T-helper 22 cell (primary cell): ENCODE measurements around the gene FOXL2.
A peak's percentile ranks its signal among the peaks of the same experiment; 100 is the strongest.

Experiments
- DNase-seq: peaks from one replicate; pipeline ENCODE4 v3.0.0-alpha.2; 2020; ENCODE audit warnings: low read depth

The FOXL2 gene

DNA sequence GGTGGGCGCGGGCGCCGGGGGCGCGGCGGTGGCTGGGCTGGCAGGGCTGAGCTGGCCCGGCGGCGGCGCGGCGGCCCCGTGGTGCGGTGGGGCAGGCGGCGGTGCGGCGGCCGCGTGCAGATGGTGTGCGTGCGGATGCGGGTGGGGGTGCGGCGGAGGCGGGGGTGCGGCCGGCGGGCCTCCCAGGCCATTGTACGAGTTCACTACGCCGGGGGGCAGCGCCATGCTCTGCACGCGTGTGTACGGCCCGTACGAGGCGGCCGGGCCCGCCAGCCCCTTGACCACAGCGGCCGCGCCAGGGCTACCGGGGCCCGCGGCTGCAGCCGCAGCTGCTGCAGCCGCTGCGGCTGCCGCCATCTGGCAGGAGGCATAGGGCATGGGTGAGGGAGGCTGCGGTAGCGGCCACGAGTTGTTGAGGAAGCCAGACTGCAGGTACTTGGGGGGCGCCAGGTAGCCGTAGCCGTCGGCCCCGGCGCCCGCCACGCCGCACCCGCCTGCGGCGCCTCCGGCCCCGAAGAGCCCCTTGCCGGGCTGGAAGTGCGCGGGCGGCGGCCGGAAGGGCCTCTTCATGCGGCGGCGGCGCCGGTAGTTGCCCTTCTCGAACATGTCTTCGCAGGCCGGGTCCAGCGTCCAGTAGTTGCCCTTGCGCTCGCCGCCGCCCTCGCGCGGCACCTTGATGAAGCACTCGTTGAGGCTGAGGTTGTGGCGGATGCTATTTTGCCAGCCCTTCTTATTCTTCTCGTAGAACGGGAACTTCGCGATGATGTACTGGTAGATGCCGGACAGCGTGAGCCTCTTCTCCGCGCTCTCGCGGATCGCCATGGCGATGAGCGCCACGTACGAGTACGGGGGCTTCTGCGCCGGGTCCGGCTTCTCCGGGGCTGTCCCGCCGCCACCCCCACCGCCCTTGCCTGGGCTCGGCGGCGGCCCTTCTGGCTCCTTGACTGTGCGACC is 951 bp downstream of the FOXL2 start:
- DNase-seq, result no peak

DNA sequence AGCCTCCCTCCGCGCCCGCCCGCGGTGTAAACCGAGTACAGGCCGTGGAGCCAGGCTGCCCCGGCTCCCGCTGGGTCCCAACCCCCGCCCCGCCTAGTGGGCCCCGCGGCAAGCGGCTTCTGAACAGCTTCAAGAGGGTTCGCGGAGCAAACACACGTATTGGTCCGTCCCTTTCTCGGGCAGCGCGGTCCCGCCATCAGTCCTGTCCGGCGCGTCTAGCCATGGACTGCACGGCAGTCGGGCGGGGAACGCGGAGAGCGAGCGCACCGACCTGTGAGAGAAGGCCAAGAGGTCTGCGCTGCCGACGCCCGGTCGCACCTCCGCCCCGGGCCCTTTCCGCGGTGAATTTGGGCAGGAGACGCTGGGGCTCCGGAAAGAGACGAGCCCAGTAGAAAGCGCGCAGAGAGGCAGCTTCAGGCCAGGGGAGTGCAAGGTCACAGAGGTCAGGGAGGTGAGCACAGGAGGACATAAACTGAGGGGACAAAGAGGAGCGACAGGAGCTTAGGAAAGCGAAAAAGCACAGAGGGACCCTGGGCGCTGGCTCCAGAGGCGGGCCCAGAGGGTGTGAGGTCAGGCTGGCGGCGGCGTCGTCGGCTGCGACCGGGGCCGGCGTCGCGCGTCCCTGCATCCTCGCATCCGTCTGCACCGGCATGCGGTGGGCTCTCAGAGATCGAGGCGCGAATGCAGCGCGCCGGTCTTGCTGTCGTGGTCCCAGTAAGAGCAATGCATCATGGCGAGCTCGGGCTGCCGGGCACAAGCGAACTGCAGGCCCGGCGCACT is 1.8 kb downstream of the FOXL2 start:
- no peak for DNase-seq

DNA sequence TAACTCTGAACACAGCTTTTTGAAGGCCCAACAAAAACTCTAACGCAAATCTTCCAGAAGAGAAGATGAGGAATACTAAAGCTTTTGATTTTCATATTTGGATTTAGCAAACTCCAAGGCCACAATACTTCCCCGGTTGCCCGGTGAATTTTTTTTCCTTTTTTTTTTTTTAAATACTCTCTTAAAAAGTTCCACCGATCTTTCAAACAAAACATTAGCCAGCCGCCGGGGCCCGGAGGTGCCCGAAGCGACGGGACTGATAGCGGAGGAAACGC is 2.3 kb downstream of the FOXL2 start:
- no peak for DNase-seq

DNA sequence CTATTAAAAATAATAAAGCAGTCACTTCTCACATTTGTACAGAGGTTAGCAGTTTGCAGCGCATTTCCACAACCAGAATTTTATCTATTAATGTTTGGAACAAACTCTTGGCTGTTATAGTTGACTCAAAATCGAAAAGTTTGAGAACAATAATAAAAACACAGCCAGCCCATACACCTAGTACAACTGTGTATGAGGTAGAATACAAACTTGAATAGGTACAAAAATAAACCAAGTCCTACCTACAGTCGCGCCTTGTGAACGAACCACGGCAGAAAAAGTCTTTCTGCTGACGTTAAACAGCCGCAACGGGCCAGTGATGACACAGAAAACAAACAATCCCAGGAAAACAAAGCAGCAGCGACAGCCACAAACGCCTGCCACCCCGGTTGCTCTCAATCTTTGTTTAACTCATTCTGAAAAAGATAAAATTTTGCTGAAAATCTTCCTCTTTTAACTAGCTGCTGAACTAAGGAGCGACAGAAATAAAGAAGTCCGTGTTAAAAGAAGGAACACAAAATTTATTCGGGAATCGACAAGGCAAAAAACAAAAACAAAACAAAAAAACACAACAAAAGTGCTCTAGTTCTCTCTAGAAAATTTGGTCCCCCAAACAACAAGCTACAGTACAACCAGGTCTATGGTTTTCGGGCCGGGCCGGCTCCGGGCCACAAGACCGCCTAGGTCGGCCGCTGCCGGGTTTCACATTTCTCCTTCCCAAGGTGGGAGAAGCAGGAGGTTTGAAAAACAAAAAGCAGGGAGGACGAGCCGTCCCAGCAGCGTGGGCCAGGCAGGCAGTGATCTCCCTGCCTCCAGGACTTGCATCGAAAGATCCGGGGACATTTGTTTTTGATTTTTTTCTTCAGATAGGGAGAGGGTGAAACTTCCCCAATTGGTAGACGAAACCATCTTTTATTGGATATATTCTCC is 2.9 kb downstream of the FOXL2 start:
- DNase-seq, result no peak

DNA sequence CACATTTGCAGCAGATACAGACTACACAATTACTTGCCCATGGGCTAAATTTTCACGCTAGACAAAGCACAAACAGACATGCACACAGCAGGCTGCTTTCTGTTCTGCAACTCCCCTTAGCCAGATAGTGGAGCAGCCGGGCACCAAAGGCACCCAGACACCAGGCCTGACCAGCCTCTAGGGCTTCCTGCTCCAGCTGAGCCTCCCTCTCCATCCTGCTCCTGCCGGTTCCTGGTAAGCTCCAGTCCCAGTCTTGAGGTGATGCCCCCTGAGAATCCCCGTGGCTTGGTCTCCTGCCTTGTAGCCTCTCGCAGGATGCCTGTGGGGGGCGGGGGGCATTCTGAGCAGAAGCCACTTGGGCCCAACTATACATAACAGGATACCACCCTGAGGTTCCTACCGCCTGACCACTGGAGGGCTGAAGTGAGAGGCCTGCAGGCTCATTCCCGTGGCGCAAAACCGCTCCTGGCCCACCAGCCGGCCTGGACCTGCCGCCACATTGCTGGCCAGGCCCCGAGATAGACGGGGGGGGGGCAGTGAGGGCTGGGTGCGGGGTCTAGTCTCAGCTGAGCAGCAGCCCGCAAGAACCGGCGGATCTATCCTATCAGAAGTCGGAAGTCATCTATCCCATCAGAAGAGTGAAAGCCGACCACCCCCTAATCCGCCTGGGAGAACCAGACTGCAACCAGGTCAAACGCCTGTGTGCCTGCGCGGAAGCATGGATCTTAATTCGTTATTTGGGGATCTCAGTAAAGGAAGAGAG is 3.9 kb downstream of the FOXL2 start:
- no peak for DNase-seq

DNA sequence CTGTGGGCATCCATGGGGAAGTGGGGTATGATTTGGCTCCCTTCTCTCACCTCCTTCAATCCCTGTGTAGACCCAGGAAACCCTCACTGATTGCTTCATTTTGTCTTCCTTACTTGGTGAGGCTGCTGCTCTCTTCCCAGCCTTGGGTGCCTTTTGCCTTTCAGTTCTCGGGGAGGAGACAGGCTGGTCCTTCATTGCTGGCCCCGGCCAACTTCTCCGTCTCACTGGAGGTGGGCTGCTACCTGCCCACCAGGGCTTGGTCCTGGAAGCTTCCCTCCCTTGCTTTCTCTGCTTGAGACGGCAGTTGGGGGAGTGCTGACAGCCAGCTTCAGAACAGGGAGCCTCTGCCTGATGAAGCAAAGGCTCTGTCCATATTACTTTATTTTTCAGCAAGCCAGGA is 4.7 kb downstream of the FOXL2 start:
- no peak for DNase-seq

DNA sequence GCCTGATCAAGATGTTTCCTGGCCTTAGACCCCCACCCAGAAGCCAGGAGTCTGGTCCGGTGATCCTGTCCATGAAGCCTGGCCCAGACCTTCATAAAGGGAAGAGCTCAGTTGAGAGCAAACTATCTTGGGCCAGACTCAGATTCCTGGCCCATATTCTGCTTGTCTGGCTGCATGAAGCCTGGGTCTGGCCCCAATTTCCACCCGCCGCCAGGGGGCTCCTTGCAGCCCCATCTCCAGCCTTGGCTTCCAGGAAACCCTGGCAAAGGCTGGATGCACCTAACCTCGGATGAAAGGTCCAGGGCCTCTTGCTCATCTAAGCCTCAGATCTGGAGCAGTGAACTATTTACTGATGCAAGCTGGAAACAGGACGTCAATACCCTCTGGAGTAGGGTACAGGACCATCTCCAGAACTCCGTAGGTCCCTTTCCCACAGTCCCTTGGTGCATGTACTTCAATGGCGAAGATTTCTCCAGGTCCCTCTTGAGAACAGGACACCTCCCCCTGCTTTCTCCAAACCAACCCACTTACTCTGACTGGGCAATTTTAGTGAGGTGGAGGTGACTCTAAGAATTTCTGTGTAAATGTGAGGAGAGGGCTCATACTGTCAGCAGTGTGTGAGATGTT is 5.6 kb downstream of the FOXL2 start:
- no peak for DNase-seq

DNA sequence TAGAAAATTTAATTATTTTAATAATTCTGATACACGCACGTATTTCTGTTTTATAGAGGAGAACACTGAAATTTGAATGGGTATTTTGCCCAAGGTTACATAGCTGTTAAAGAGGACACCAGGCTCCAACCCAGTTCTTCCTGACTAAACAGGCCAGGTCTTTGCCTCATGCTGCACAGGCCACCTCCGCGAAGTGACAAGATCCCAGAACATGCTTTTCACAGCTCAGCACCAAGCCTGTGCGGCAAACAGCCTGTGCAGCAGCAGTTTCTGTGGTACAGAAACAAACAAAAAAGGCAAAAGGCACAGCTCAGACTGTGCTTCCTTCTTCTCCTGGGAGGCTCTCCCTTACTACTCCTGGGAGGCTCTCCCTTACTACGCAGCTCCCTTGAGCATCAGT is 6.5 kb downstream of the FOXL2 start:
- no peak for DNase-seq

DNA sequence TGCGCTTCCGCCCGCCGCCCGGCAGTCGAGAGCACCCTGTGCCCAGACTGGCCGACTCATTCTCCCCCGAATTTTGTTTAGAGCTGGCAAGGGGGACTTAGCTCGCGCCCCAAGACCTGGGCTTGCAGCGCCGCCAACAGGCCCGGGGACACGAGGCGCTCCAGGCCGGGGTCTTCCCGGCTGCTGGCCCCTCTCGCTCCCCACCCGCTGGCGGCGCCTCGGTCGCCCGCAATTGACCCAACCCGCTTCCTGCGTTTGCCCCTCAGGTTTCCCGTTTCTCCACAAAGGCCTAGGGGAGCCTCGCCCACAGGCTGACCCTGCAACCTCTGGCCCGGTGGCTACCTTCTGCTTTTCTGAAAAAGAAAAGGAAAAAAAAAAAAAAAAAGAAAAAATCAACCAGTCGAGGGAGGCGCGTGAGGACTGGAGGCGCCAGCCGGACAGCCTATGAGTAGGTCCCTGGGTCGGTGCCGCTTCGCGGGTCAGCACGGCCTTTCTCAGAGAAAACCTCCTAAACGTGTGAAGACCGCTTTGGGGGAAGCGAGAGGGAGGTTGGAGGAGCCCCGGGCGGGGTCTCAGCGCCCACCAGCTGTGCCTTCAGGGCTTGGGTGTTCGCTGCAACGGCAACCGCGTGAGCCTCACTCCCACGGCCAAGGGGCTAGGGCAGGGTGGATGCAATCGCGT is 7.2 kb downstream of the FOXL2 start:
- DNase-seq, result no peak

DNA sequence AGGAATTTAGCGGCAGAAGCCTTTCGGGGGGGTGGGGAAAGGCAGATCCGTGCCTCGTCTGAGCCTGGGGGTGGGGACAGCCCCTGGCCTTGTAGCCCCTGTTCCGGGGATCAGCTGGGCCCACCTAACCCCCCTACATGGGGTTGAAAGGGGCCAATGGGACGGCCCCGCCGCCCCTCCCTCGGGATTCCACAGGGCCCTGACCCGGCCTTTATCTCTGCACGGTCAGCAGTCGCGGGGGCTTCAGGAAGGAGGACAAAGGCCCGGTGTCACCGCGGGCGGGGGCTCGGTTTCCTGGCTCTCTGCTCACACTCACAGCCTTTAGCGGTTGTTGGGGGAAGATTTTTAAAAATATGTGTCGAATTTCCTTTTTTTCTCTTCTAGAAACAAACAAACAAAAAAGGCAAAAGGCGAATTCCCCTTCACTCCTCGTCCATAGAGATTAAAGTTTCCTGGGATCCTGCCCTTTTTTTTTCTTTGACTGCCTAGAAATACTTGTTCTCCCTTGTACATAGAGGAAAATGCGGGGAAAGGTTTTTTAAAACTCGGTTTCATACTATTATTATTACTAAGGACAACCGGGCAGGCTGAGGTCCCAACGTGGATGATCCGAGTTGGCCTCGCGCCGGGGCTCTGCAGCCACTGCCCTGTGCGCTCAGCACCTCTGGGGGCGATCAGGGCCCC is 7.9 kb downstream of the FOXL2 start:
- DNase-seq, result no peak

DNA sequence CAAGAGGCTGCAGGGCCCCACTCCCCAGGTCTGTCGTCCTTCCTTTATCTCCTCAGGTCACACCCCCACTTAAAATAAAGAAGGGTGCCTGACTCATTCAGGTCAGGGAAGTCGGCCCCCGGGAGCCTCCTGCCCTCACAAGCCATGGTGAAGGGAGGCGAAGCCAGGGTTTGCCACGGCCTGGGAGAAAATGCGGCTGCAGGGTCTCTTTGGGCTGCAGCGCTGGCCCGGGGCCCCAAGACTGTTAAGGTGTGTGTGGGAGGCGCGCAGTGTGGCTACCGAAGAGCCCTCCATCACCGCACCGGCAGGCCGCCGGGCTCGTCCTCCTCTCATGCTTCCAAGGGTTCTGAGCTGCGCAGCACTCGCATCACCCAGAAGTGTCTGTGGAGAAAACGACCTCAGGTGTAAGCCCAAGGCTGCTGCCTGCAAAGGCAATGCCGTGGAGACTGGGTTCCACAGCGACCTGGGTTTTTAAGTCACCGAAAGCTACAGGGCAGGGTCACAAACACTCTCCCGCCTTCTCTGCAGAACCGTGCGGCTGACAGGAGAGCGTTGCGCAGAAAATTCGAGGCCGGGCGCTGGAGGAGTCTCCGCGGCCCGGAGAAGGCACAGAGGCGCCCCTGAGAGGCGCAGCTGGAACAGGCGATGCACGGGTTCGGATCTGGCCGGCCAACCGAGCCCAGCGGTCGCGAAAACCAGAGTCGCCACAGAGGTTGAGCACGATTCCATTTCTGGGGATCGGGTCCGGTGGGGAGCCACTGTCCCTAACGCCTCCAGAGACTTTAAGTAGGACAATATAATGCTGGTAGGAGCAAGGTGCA is 8.7 kb downstream of the FOXL2 start:
- DNase-seq, result no peak

DNA sequence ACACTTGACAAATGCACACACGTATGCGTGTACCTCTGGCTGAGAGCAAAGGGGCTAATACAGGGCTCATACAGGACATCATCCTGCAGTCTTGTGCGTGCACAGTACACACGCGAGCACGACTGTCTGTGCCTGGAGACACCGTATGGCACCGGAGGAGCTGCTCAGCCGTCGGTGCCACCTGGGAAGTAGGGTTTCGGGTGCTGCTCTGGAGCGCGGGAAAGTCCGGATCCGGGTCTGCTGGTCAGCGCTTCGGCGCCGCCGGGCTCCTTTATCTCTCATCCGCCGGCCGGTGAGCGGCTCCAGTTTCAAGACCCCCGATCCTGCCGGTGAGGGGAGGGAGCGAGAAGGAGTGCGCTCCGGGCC is 9.3 kb downstream of the FOXL2 start:
- DNase-seq, result no peak

DNA sequence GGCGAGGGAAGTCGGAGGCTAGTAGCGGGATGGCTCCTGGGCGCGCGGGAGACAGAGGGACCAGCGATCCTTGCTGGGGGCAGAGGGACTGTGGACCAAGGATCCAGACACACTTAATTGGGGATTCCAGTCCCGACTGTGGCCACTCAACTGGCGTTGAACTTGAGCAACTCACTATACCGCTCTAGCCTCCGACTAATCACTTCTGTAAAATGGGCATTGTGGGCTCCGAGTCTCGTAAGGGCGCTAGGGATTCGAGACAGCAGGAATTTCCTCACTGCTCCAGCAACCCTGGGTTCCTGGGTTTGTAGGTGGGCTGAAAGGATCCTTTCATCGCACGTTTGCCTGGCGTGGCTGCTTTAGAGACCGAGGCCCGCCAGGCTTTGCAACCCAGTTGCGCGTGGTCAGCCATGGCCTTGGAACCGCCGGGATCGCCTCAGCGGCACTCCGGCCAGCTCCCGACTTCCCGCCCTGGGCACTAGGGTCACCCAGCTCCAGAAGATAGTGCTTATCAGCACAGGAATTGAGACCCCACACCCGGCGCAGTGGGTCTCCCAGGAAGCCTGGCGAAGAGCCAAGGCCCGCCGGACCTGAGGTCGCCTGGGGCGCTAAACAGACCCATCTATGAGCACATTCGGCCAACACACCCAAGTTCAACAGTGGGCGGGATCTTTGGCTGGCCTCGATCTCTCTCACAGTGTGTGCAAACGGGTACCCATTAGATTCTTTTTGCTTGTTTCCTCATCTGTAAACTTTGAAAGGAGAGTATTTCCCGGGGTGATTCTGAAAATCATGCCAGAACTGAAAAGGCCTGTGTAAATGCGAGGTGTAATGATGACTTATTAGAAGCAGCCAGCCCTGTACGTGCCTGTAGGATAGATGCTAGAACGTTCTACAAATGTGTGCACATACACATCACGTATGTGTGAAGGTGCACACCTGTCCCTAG is 9.9 kb downstream of the FOXL2 start:
- DNase-seq, result no peak

DNA sequence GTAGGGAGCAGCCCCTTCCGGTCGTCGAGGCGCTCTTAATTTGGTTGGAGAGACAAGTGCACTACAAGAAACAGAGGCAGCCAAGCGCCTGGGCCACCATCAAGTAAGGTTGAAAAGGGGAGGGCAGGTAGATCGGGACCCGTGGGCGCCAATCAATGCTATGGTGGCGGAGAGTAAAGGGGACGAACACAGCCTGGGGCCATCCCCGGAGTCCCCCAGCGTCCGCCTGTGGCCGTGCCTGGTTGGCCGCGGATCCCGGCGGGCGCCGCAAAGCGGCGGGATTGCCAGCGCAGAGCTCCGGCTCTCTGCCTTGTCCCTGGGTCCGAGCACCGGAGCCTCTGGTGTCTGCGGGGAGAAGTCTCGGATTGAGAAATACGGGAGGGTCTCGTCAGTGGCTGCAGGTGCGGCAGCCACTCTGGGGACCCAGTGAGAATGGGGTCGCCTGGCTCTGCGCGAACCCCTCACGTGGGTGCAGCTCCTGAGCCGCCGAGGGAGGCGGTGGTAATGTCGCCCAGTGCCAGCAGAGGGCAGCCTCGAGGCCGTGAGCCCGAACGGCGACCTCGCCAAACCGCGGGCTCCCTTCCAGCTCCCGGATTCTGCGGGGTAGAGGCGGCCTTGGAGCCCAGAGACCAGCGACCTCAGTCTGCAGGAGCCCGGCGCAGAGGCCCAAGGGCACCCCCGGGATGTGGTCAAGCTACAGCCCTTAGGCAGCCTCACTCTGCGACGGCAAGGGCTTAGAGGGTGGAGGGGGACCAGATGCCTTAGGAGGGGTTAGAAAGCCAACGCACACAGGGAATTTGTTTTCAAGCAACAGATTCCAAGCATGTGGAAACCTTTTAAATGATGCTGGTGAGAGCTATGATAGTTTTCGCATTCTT is 10.8 kb downstream of the FOXL2 start:
- peak; percentile 23 for DNase-seq

DNA sequence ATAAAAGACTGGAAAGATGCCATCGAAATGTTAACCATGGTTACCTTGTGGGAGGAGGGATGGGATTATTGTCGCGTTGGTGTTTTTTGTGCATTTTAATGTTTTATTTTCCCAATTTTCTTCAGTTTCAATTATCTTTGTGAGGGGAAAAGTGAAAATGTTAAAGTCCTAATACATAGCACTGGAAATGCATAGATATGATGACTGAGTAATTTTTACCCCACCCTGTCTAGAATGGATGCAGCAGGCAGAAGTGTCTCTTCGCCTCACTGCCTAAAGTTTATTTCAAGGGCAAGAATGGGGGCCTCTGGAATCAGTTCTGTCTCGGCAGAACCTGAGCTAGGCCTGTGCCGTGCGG is 11.5 kb downstream of the FOXL2 start:
- no peak for DNase-seq

DNA sequence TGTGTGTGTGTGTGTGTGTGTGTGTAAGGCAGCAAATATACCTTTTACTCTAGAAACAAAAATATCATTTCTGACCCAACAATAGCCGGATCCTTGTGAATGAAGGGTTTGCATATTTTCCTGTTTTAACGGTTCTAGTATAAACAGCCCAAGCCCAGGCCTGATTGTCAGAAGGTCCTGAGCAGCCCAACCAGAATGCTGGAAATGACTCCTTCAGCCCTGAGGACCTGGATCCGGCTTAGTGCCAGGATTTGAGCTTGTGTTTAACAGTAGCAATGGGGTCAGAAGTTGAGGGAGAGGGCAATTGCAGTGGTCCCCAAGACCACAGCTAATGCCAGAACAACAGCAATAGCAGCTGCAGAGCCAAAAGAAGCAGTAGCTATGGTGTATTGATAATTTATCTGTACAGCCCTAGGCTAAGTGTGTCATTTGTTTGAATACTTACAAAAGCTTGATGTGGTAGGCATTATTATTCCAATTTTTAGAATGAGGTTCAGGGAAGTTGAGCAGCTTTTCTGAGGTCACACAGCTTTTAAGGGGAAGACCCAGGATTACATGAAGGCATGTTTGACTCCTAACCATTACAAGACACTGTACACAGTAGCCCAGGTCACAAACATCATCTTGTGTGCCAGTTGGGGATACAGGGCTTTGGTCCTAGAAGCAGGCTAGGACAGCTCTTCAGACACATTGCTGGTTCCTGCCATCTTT is 12.8 kb downstream of the FOXL2 start:
- DNase-seq, result no peak
